ENCODE data around the gene IDI1.

IDI1 gene

GRCh38 chr10:1090696-1091095 lies 41.8 kb upstream of the IDI1 start:
- Histone ChIP-seq H3K36me3 (ENCODE audit: insufficient read depth, insufficient read length, low read length) (peaks cover 52% of the 10 kb centered on the region), H3K9ac (ENCODE audit: insufficient read length, low read depth) (no peak overlapping the region), H3K9me3 (ENCODE audit: insufficient read depth, low read length) (no peaks in the 10 kb centered on the region), H3K4me1 (ENCODE audit: insufficient read depth, insufficient read length) (no peaks in the 10 kb centered on the region), H3K27me3 (ENCODE audit: insufficient read depth, insufficient read length) (no peaks in the 10 kb centered on the region), H3K4me3 (ENCODE audit: insufficient read length, low read depth) (no peak overlapping the region)
- no peak for DNase-seq (ENCODE audit: low read depth, low spot score)
- TF ChIP-seq YY1 (IDR thresholded peaks at IDR 0.05; ENCODE audit: insufficient read depth, insufficient read length) (no peak), ZNF274 (IDR thresholded peaks at IDR 0.05; ENCODE audit: low read depth, low read length) (no peak), SUZ12 (IDR thresholded peaks at IDR 0.05; ENCODE audit: extremely low read depth, insufficient read depth, insufficient read length) (no peak)

GRCh38 chr10:1089017-1089689 lies 40.2 kb upstream of the IDI1 start:
- no peak overlapping the region for H3K4me3 ChIP-seq (ENCODE audit: insufficient read length, low read depth)
- peaks cover 51% of the 10 kb centered on the region for H3K36me3 ChIP-seq (ENCODE audit: insufficient read depth, insufficient read length, low read length)

GRCh38 chr10:1086787-1087186 lies 37.9 kb upstream of the IDI1 start:
- DNase-seq (ENCODE audit: low read depth, low spot score), result no peak
- no peak overlapping the region for H3K9ac ChIP-seq (ENCODE audit: insufficient read length, low read depth)
- no peaks in the 10 kb centered on the region for H3K4me1 ChIP-seq (ENCODE audit: insufficient read depth, insufficient read length)
- H3K9me3 ChIP-seq (ENCODE audit: insufficient read depth, low read length), result no peaks in the 10 kb centered on the region
- no peak for TF ChIP-seq SUZ12 (IDR thresholded peaks at IDR 0.05; ENCODE audit: extremely low read depth, insufficient read depth, insufficient read length)
- no peak for TF ChIP-seq YY1 (IDR thresholded peaks at IDR 0.05; ENCODE audit: insufficient read depth, insufficient read length)
- no peak for TF ChIP-seq ZNF274 (IDR thresholded peaks at IDR 0.05; ENCODE audit: low read depth, low read length)
- H3K4me3 ChIP-seq (ENCODE audit: insufficient read length, low read depth), result no peak overlapping the region
- H3K36me3 ChIP-seq (ENCODE audit: insufficient read depth, insufficient read length, low read length), result peaks cover 52% of the 10 kb centered on the region
- H3K27me3 ChIP-seq (ENCODE audit: insufficient read depth, insufficient read length), result no peaks in the 10 kb centered on the region

More at GRCh38 chr10:1089017-1089689, 40.2 kb upstream of the IDI1 start:
- Histone ChIP-seq H3K27me3 (ENCODE audit: insufficient read depth, insufficient read length) (no peaks in the 10 kb centered on the region), H3K4me1 (ENCODE audit: insufficient read depth, insufficient read length) (no peaks in the 10 kb centered on the region), H3K9me3 (ENCODE audit: insufficient read depth, low read length) (no peaks in the 10 kb centered on the region), H3K9ac (ENCODE audit: insufficient read length, low read depth) (no peak overlapping the region)
- no peak for DNase-seq (ENCODE audit: low read depth, low spot score)
- TF ChIP-seq SUZ12 (IDR thresholded peaks at IDR 0.05; ENCODE audit: extremely low read depth, insufficient read depth, insufficient read length) (no peak), ZNF274 (IDR thresholded peaks at IDR 0.05; ENCODE audit: low read depth, low read length) (no peak), YY1 (IDR thresholded peaks at IDR 0.05; ENCODE audit: insufficient read depth, insufficient read length) (no peak)

GRCh38 chr10:1085258-1085657 lies 36.3 kb upstream of the IDI1 start:
- no peak for DNase-seq (ENCODE audit: low read depth, low spot score)
- Histone ChIP-seq H3K4me3 (ENCODE audit: insufficient read length, low read depth) (no peak overlapping the region), H3K27me3 (ENCODE audit: insufficient read depth, insufficient read length) (no peaks in the 10 kb centered on the region), H3K9ac (ENCODE audit: insufficient read length, low read depth) (no peak overlapping the region), H3K4me1 (ENCODE audit: insufficient read depth, insufficient read length) (no peaks in the 10 kb centered on the region), H3K9me3 (ENCODE audit: insufficient read depth, low read length) (no peaks in the 10 kb centered on the region), H3K36me3 (ENCODE audit: insufficient read depth, insufficient read length, low read length) (peaks cover 42% of the 10 kb centered on the region)
- TF ChIP-seq ZNF274 (IDR thresholded peaks at IDR 0.05; ENCODE audit: low read depth, low read length) (no peak), SUZ12 (IDR thresholded peaks at IDR 0.05; ENCODE audit: extremely low read depth, insufficient read depth, insufficient read length) (no peak), YY1 (IDR thresholded peaks at IDR 0.05; ENCODE audit: insufficient read depth, insufficient read length) (no peak)

- H3K9ac ChIP-seq (ENCODE audit: insufficient read length, low read depth), result no peak overlapping the region
- H3K4me3 ChIP-seq (ENCODE audit: insufficient read length, low read depth), result no peak overlapping the region
- no peaks in the 10 kb centered on the region for H3K4me1 ChIP-seq (ENCODE audit: insufficient read depth, insufficient read length)
- TF ChIP-seq SUZ12 (IDR thresholded peaks at IDR 0.05; ENCODE audit: extremely low read depth, insufficient read depth, insufficient read length) (no peak), YY1 (IDR thresholded peaks at IDR 0.05; ENCODE audit: insufficient read depth, insufficient read length) (no peak), ZNF274 (IDR thresholded peaks at IDR 0.05; ENCODE audit: low read depth, low read length) (no peak)
- H3K9me3 ChIP-seq (ENCODE audit: insufficient read depth, low read length), result no peaks in the 10 kb centered on the region
- H3K27me3 ChIP-seq (ENCODE audit: insufficient read depth, insufficient read length), result no peaks in the 10 kb centered on the region
- DNase-seq (ENCODE audit: low read depth, low spot score), result no peak
- peaks cover 43% of the 10 kb centered on the region for H3K36me3 ChIP-seq (ENCODE audit: insufficient read depth, insufficient read length, low read length)
Observed at GRCh38 chr10:1084011-1084950, 35.4 kb upstream of the IDI1 start.

- Histone ChIP-seq H3K9ac (ENCODE audit: insufficient read length, low read depth) (no peak overlapping the region), H3K9me3 (ENCODE audit: insufficient read depth, low read length) (no peaks in the 10 kb centered on the region), H3K36me3 (ENCODE audit: insufficient read depth, insufficient read length, low read length) (peaks cover 42% of the 10 kb centered on the region), H3K4me1 (ENCODE audit: insufficient read depth, insufficient read length) (no peaks in the 10 kb centered on the region), H3K4me3 (ENCODE audit: insufficient read length, low read depth) (no peak overlapping the region), H3K27me3 (ENCODE audit: insufficient read depth, insufficient read length) (no peaks in the 10 kb centered on the region)
- no peak for DNase-seq (ENCODE audit: low read depth, low spot score)
- TF ChIP-seq ZNF274 (IDR thresholded peaks at IDR 0.05; ENCODE audit: low read depth, low read length), result no peak
- no peak for TF ChIP-seq SUZ12 (IDR thresholded peaks at IDR 0.05; ENCODE audit: extremely low read depth, insufficient read depth, insufficient read length)
- no peak for TF ChIP-seq YY1 (IDR thresholded peaks at IDR 0.05; ENCODE audit: insufficient read depth, insufficient read length)
Observed at GRCh38 chr10:1083581-1083980, 34.7 kb upstream of the IDI1 start.

- Histone ChIP-seq H3K4me3 (ENCODE audit: insufficient read length, low read depth) (no peak overlapping the region), H3K4me1 (ENCODE audit: insufficient read depth, insufficient read length) (peaks cover 5% of the 10 kb centered on the region), H3K27me3 (ENCODE audit: insufficient read depth, insufficient read length) (no peaks in the 10 kb centered on the region), H3K36me3 (ENCODE audit: insufficient read depth, insufficient read length, low read length) (peaks cover 27% of the 10 kb centered on the region), H3K9ac (ENCODE audit: insufficient read length, low read depth) (no peak overlapping the region), H3K9me3 (ENCODE audit: insufficient read depth, low read length) (no peaks in the 10 kb centered on the region)
- no peak for TF ChIP-seq SUZ12 (IDR thresholded peaks at IDR 0.05; ENCODE audit: extremely low read depth, insufficient read depth, insufficient read length)
- no peak for TF ChIP-seq YY1 (IDR thresholded peaks at IDR 0.05; ENCODE audit: insufficient read depth, insufficient read length)
- no peak for TF ChIP-seq ZNF274 (IDR thresholded peaks at IDR 0.05; ENCODE audit: low read depth, low read length)
- no peak for DNase-seq (ENCODE audit: low read depth, low spot score)
Observed at GRCh38 chr10:1078668-1079067, 29.7 kb upstream of the IDI1 start.
